ENCODE data around the gene MRPL55.

The MRPL55 gene

DNA sequence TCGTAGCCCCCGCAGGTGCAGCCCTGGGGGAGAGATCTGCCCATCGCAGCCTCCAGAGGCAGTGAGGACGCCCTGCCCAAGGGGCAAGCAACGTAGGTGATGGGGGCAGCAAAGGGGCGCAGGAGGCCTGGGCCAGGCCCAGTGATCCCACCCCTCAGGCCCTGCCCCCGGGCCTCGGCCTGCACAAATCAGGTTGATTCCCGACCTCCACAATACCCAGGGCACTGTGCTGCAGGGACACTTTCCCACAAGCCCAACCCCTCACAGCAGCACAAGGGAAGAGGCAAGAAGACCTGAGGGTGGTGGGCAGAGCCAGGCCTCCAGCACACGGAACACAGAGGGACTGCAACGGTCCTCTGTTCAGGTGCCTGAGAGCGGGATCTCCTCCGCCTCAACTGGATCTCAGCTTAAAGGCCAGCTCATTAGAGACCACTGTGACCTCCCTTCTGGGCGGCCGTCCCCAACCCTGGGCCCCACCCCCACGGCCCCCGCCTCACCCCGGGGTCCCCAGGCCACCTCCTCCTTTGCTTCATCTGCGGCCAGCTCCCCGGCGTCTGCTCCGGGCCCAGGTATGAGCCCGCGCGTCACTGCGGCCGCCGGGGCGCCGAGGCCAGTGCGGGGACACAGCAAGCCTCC lies 27.4 kb downstream of the MRPL55 start:
- 12% methylated on average over 31 of the region's 31 CpGs for WGBS
- H3K27me3 ChIP-seq (ENCODE audit: insufficient read depth, low read length): peaks cover 23% of the 10 kb centered on the region
- H3K9me3 ChIP-seq (ENCODE audit: insufficient read depth, low read depth, low read length): no peaks in the 10 kb centered on the region
- H3K4me1 ChIP-seq (ENCODE audit: insufficient read depth, low read length): peaks cover 18% of the 10 kb centered on the region
- H3K9ac ChIP-seq (ENCODE audit: low read depth, low read length): peak overlapping the region; percentile 79
- peak overlapping the region; percentile 97 for H3K4me3 ChIP-seq (ENCODE audit: low read length)
- 0 out of 2 replicates have a peak overlapping the region, but pooled peaks have one; percentile 34 for H3K27ac ChIP-seq (ENCODE audit: low read depth, low read length)
- H3K36me3 ChIP-seq (ENCODE audit: insufficient read depth, low read length): no peaks in the 10 kb centered on the region; the same call in 1 of the 2 replicates

DNA sequence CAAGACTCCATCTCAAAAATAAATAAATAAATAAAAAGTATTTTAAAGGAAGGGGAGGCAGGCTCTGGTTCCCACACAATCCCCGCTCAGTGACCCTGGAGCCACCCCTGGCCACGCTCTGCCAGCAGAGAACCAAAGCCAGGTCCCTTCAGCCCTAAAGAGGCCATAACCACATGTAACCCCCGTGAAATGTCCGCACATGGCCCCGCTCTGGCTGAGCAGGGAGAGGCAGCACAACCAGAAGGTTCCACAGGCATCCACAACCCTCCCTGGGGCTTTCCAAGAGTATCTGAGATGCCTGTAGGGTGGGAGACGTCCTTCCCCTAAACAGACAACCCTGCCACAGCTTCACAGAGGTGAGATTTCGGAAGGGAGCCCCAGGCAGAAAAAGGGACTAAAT lies 28.0 kb downstream of the MRPL55 start:
- Histone ChIP-seq H3K27ac (ENCODE audit: low read depth, low read length) (no peak overlapping the region), H3K36me3 (ENCODE audit: insufficient read depth, low read length) (no peaks in the 10 kb centered on the region; the same call in 1 of the 2 replicates), H3K9me3 (ENCODE audit: insufficient read depth, low read depth, low read length) (no peaks in the 10 kb centered on the region), H3K4me1 (ENCODE audit: insufficient read depth, low read length) (peaks cover 18% of the 10 kb centered on the region), H3K27me3 (ENCODE audit: insufficient read depth, low read length) (peaks cover 28% of the 10 kb centered on the region), H3K4me3 (ENCODE audit: low read length) (peak overlapping the region; percentile 97), H3K9ac (ENCODE audit: low read depth, low read length) (no peak overlapping the region)
- 85% methylated on average over 6 of the region's 7 CpGs for WGBS

DNA sequence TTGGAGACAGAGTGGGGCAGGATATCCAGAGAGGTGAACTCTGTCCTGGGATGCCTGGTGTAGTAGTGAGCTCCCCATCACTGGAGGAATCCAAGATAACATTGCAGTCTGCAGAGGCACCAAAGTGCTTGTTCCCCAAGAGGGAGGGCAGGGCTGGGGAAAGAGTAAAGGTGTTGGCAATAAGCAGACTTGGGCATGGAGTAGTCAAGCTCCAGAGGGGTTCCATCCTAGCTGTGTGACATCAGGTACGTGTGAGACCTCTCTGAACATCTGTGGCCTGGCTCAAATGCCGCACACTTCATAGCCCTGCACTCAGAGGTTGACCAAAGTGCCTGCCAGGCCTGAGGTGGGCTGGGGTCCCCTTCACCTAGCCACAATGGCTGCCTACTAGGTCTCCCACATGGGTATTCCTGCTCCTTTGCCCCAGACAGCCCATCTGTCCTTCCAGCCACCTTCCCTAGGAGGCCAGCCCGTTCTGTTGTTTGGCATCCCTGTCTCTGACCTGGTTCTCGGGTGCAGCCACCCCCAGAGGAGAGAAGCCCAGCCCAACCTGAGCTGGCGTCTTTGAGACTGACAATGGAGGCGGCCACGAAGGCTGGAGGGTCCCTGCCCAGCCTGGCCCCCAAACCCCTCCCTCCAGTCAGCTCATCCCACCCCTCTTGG lies 29.4 kb downstream of the MRPL55 start:
- H3K9ac ChIP-seq (ENCODE audit: low read depth, low read length): no peak overlapping the region
- no peak overlapping the region for H3K4me3 ChIP-seq (ENCODE audit: low read length)
- no peaks in the 10 kb centered on the region for H3K9me3 ChIP-seq (ENCODE audit: insufficient read depth, low read depth, low read length)
- no peak overlapping the region for H3K27ac ChIP-seq (ENCODE audit: low read depth, low read length)
- H3K27me3 ChIP-seq (ENCODE audit: insufficient read depth, low read length): peaks cover 42% of the 10 kb centered on the region
- H3K36me3 ChIP-seq (ENCODE audit: insufficient read depth, low read length): no peaks in the 10 kb centered on the region
- peaks cover 9% of the 10 kb centered on the region for H3K4me1 ChIP-seq (ENCODE audit: insufficient read depth, low read length)
- 81% methylated on average over 7 of the region's 7 CpGs for WGBS

DNA sequence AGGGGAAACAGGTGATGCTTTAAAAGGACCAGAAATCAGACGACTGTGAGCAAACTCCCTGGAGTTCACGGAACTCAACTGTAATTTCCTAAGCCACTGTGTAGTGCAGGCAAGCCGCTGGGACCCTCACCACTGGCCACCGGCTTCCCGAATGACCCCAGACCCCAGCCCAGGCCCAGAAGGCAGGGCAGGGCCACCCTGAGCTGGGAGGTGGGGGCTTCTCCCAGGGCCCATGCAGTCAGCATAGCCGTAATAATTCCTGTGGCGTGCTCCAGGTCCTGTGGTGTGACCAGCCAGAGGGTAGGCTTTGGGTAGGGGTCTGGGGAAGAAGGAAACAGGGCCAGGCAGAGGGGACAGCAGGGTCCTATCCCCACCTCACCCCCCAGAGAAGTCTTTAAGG lies 30.1 kb downstream of the MRPL55 start:
- 86% methylated on average over 7 of the region's 7 CpGs for WGBS
- peaks cover 49% of the 10 kb centered on the region for H3K27me3 ChIP-seq (ENCODE audit: insufficient read depth, low read length)
- H3K4me3 ChIP-seq (ENCODE audit: low read length): no peak overlapping the region
- no peak overlapping the region for H3K27ac ChIP-seq (ENCODE audit: low read depth, low read length)
- peaks cover 2% of the 10 kb centered on the region for H3K4me1 ChIP-seq (ENCODE audit: insufficient read depth, low read length)
- H3K9me3 ChIP-seq (ENCODE audit: insufficient read depth, low read depth, low read length): no peaks in the 10 kb centered on the region
- no peak overlapping the region for H3K9ac ChIP-seq (ENCODE audit: low read depth, low read length)
- H3K36me3 ChIP-seq (ENCODE audit: insufficient read depth, low read length): no peaks in the 10 kb centered on the region

DNA sequence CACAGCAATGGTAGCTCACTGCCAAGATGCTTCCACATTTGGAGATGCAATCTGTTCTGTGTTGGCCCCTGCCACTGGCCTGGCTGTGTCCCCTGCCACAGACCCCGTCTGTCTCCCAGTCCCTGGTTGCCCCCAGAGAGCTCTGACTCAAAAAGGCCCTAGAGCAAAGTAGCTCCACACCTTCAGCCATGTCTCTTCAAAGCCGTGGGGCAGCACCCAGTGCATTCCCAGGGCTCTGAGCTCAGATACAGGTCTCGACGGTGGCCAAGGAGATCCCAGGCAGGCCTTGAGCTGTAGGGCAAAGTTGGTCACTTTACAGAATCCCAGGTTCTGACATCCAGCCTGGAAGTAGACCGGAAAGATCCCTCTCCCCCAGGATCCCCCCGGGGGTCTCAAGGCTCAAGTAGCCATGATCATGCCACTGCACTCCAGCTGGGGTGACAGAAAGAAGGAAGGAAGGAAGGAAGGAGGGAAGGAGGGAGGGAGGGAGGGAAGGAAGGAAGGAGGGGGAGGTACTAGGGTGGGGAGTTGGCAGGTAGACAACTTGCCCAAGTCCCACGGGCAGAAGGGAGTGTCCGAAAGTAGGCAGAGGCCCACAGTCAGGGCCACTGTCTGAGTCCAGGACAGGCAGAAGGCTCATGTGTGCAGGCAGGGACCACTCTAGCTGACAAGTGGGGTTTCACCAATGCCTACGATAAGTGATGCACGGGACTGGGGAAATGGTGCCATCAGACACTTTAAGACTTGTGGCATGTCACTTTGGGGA lies 31.4 kb downstream of the MRPL55 start:
- Histone ChIP-seq H3K27me3 (ENCODE audit: insufficient read depth, low read length) (peaks cover 62% of the 10 kb centered on the region), H3K36me3 (ENCODE audit: insufficient read depth, low read length) (no peaks in the 10 kb centered on the region), H3K9ac (ENCODE audit: low read depth, low read length) (no peak overlapping the region), H3K4me1 (ENCODE audit: insufficient read depth, low read length) (no peaks in the 10 kb centered on the region; the same call in 1 of the 2 replicates), H3K27ac (ENCODE audit: low read depth, low read length) (no peak overlapping the region), H3K9me3 (ENCODE audit: insufficient read depth, low read depth, low read length) (no peaks in the 10 kb centered on the region), H3K4me3 (ENCODE audit: low read length) (no peak overlapping the region)
- WGBS: 85% methylated on average over 10 of the region's 10 CpGs

DNA sequence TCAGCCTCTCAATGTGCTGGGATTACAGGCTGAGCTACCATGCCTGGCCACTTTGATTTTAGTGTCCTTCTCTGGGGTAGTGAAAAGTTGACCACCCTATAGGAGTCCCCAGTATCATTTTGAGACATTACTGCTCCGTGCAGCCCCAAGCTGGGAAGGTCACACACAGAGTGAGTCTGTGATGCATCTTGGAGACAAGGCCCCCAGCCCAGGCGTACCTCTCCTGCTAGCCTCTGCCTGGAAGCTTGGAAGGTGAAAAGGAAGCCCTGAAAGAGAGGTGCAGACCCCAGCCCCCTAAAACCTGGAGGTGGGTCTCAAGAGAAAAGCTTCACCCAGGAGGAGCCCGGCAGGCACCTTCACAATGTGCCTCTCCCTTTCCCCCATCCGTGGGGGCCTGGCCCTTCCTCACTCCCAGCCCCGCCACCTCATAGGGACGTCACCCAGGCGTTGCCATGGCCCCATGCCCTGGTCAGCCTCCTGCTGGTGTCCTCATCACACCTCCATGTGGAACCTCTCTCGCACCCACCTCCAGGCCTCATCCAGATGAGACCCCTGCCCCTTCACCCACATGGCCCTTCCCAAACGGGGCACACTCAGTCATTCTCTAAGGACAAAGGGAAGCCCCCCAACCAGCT lies 32.2 kb downstream of the MRPL55 start:
- Histone ChIP-seq H3K4me3 (ENCODE audit: low read length) (no peak overlapping the region), H3K27ac (ENCODE audit: low read depth, low read length) (no peak overlapping the region), H3K27me3 (ENCODE audit: insufficient read depth, low read length) (peaks cover 70% of the 10 kb centered on the region), H3K9ac (ENCODE audit: low read depth, low read length) (no peak overlapping the region), H3K36me3 (ENCODE audit: insufficient read depth, low read length) (no peaks in the 10 kb centered on the region), H3K9me3 (ENCODE audit: insufficient read depth, low read depth, low read length) (no peaks in the 10 kb centered on the region), H3K4me1 (ENCODE audit: insufficient read depth, low read length) (no peaks in the 10 kb centered on the region; the same call in 1 of the 2 replicates)
- WGBS: 76% methylated on average over 9 of the region's 9 CpGs

DNA sequence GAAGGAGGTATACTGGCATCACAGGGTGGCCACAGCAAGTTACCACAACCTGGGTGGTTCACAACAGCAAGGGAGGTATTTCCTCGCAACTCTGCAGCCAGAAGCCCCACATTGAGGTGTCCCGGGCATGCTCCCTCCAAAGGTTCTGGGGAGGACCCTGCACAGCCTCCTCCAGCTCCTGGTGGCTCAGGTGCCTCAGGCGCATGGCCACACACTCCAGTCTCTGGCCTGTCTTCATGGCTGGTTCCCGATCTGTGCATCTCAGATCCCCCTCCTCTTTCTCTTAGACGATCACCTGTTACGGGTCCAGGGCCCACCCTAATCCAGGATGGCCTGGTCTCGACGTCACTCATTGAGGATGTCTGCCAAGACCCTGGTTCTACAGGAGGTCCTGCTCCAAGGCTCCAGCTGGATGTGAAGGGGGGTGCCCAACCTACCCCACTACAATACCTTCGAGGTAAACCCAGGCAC lies 33.3 kb downstream of the MRPL55 start:
- no peaks in the 10 kb centered on the region for H3K9me3 ChIP-seq (ENCODE audit: insufficient read depth, low read depth, low read length)
- H3K4me3 ChIP-seq (ENCODE audit: low read length): no peak overlapping the region
- no peaks in the 10 kb centered on the region for H3K36me3 ChIP-seq (ENCODE audit: insufficient read depth, low read length)
- 88% methylated on average over 9 of the region's 9 CpGs for WGBS
- H3K27me3 ChIP-seq (ENCODE audit: insufficient read depth, low read length): peaks cover 81% of the 10 kb centered on the region
- H3K9ac ChIP-seq (ENCODE audit: low read depth, low read length): no peak overlapping the region
- no peak overlapping the region for H3K27ac ChIP-seq (ENCODE audit: low read depth, low read length)
- no peaks in the 10 kb centered on the region; the same call in 1 of the 2 replicates for H3K4me1 ChIP-seq (ENCODE audit: insufficient read depth, low read length)

DNA sequence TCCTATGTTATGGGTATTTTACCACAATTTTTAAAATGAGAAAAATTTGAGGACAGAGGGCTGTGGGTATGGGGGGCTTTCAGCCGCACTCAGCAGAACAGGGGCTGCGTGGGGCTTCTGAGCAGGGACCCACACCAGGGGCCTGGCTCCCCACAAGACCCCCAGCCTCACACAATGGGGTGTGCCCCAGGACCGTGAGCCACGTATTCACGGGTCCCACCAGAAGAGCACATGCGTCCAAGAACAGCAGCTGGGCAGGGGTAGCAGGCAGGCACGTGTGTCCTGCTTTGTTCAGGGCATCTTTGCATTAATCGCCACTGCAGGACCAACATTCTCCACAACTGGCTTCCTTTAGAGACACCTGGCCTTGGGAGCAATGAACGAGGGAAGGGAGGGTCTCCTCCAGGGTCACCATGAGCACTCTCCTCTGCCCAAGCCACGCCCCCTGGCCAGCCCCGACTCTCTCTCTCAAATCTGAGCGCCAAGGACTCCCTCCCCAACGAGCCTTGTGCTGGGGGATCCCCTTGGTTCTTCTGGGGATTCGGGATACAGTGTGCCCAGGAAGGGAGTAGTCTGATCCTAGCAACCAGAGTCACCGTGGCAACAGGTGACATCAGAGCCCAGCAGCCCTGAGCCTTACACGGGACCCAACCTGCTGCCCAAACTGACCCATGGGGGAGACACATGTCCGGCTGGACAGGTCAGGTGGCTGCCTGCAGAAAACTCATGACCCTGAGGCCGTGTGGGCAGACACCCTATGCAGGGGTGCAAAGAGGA lies 34.0 kb downstream of the MRPL55 start:
- H3K4me3 ChIP-seq (ENCODE audit: low read length): no peak overlapping the region
- H3K4me1 ChIP-seq (ENCODE audit: insufficient read depth, low read length): no peaks in the 10 kb centered on the region; the same call in 1 of the 2 replicates
- H3K27ac ChIP-seq (ENCODE audit: low read depth, low read length): no peak overlapping the region
- WGBS: 71% methylated on average over 18 of the region's 18 CpGs
- peaks cover 88% of the 10 kb centered on the region for H3K27me3 ChIP-seq (ENCODE audit: insufficient read depth, low read length)
- no peaks in the 10 kb centered on the region for H3K36me3 ChIP-seq (ENCODE audit: insufficient read depth, low read length)
- H3K9me3 ChIP-seq (ENCODE audit: insufficient read depth, low read depth, low read length): no peaks in the 10 kb centered on the region
- H3K9ac ChIP-seq (ENCODE audit: low read depth, low read length): no peak overlapping the region

DNA sequence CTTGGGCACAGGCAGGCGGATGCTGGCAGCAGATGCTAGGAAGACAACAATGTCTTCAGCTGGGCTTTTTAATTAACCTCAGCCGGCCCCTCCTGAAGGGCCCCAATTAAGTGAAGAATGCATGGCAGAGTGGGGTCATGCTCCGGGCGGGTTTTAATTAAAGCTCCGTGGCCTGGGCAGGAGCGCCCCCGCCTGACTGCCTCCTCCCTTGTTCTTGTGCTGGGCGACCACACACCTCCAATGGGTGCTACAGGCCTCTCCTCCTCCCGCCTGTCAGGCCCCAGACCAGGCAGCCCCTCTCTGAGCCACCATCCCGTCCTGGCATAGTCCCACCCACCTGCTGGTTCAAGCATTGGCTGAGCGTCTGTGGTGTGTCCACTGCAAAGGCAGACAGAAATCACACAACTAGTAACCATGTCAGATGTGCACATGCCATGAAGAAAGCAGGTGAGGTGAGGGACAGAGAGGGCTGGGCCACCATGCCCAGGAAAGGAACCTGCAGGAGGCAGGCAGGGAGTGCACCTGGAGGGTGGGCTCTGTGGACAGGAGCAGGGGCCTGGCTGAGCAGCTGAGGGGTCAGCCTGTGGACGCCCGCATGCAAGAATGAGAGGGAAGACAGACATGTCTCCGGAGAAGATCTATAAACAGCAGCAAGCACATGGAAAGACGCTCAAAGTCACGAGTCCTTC lies 35.1 kb downstream of the MRPL55 start:
- WGBS: 41% methylated on average over 16 of the region's 16 CpGs

More for the DNA sequence above, 35.1 kb downstream of the MRPL55 start:
- Histone ChIP-seq H3K9ac (ENCODE audit: low read depth, low read length) (no peak overlapping the region), H3K27ac (ENCODE audit: low read depth, low read length) (no peak overlapping the region), H3K4me3 (ENCODE audit: low read length) (no peak overlapping the region), H3K27me3 (ENCODE audit: insufficient read depth, low read length) (peaks cover 98% of the 10 kb centered on the region), H3K36me3 (ENCODE audit: insufficient read depth, low read length) (no peaks in the 10 kb centered on the region), H3K9me3 (ENCODE audit: insufficient read depth, low read depth, low read length) (no peaks in the 10 kb centered on the region), H3K4me1 (ENCODE audit: insufficient read depth, low read length) (no peaks in the 10 kb centered on the region; the same call in 1 of the 2 replicates)
